Thyroid gland (tissue), 4 donors: ENCODE measurements around the gene PPP1R3A. TPM values are rescaled to one million over a fixed set of nuclear protein-coding genes. Genes with fewer than 3 reads are reported as not detected.

Source experiments
- DNase-seq, 2 donors: peaks; one replicate each; pipeline ENCODE4 v3.0.0-alpha.2; 2019
- H3K27ac ChIP-seq, 3 donors: fragments of 200-600 bp; sonication (generic); 1 replicate in 2 of 3; 2 replicates in 1 of 3; pipeline ENCODE4 v1.5.1; 2016 to 2019; ENCODE audit warnings: mild to moderate bottlenecking in 1 of 3, moderate library complexity in 1 of 3
- H3K27me3 ChIP-seq: fragments of 200-600 bp; sonication (generic); one replicate; pipeline ENCODE4 v1.5.1; 2019
- H3K36me3 ChIP-seq, 2 donors: fragments of 200-600 bp; sonication (generic); one replicate each; pipeline ENCODE4 v1.5.1; 2016 to 2019
- H3K4me1 ChIP-seq, 2 donors: fragments of 200-600 bp; sonication (generic); one replicate each; pipeline ENCODE4 v1.5.1; 2017 to 2019
- H3K4me3 ChIP-seq, 3 donors: fragments of 200-600 bp; sonication (generic); replicated peaks in 1 of 3; 1 replicate in 2 of 3; 2 replicates in 1 of 3; pipeline ENCODE4 v1.5.1; 2016; ENCODE audit warnings: mild to moderate bottlenecking in 1 of 3
- H3K9me3 ChIP-seq: fragments of 200-600 bp; sonication (generic); one replicate; pipeline ENCODE4 v1.5.1; 2017
- CTCF ChIP-seq, 6 experiments: fragments of 200-600 bp in 3 of 6; fragments of 450-650 bp in 3 of 6; sonication (generic) in 3 of 6; IDR thresholded peaks; one replicate each; pipeline ENCODE4 v1.5.1; 2016 to 2019; ENCODE audit warnings: antibody characterized with exemption in 6 of 6, mild to moderate bottlenecking in 2 of 6, inconsistent platforms in 1 of 6, moderate library complexity in 1 of 6
- POLR2A ChIP-seq, 2 donors: fragments of 450-650 bp; IDR thresholded peaks; one replicate each; pipeline ENCODE4 v1.6.1; 2017; ENCODE audit warnings: antibody characterized with exemption in 2 of 2, mild to moderate bottlenecking in 2 of 2, moderate library complexity in 1 of 2
- WGBS, 2 donors: methylation state at CpG; one replicate each; pipeline ENCODE4 v1.1.5; 2017; 5-methylcytosine and 5-hydroxymethylcytosine counted together
- intact Hi-C: fragments of 100-400 bp; cut with DNase I; formaldehyde crosslinking; loops from one replicate; pipeline ENCODE4 v1.15.1; 2023
- total RNA-seq, 4 donors: library from RNA; depleted of rRNA; stranded (reverse); fragments of >200 nt; gene quantifications; one replicate each; pipeline ENCODE4 v1.2.3, GENCODE V29; 2016

The PPP1R3A gene
- total RNA-seq, 4 donors from 2014 or later, result not detected

GRCh38 chr7:113922049-113922448 is 3.2 kb upstream of the PPP1R3A start:
- Histone ChIP-seq H3K27me3 (no peaks in the 10 kb centered on the region), H3K4me1 (no peaks in the 10 kb centered on the region), H3K9me3 (no peaks in the 10 kb centered on the region), H3K4me3 (no peak overlapping the region), H3K27ac (no peak overlapping the region), H3K36me3 (no peaks in the 10 kb centered on the region)
- TF ChIP-seq POLR2A (IDR thresholded peaks at IDR 0.05) (no peak), CTCF (IDR thresholded peaks at IDR 0.05) (no peak)
- intact Hi-C loops, result no loop called here
- WGBS, 2 donors, result 86 to 90% methylated on average over 4 of the region's 4 CpGs
- DNase-seq, result no peak

GRCh38 chr7:113921363-113921762 is 2.6 kb upstream of the PPP1R3A start:
- Histone ChIP-seq H3K4me1 (no peaks in the 10 kb centered on the region), H3K27ac (no peak overlapping the region), H3K36me3 (no peaks in the 10 kb centered on the region), H3K4me3 (no peak overlapping the region), H3K27me3 (no peaks in the 10 kb centered on the region), H3K9me3 (no peaks in the 10 kb centered on the region)
- TF ChIP-seq CTCF (IDR thresholded peaks at IDR 0.05), result no peak
- no peak for TF ChIP-seq POLR2A (IDR thresholded peaks at IDR 0.05)
- DNase-seq, result no peak
- intact Hi-C loops, result no loop called here

GRCh38 chr7:113917840-113918239 is 969 bp downstream of the PPP1R3A start:
- 34 to 54% methylated on average over 1 of the region's 1 CpG for WGBS, 2 donors
- intact Hi-C loops, result no loop called here
- H3K36me3 ChIP-seq, result no peaks in the 10 kb centered on the region
- H3K9me3 ChIP-seq, result no peaks in the 10 kb centered on the region
- no peaks in the 10 kb centered on the region for H3K27me3 ChIP-seq
- no peak overlapping the region for H3K27ac ChIP-seq
- no peaks in the 10 kb centered on the region for H3K4me1 ChIP-seq
- no peak for DNase-seq
- no peak overlapping the region for H3K4me3 ChIP-seq
- TF ChIP-seq CTCF (IDR thresholded peaks at IDR 0.05) (no peak), POLR2A (IDR thresholded peaks at IDR 0.05) (no peak)

GRCh38 chr7:113915956-113916355 is 2.9 kb downstream of the PPP1R3A start:
- no peak for DNase-seq
- H3K4me1 ChIP-seq, result no peaks in the 10 kb centered on the region
- TF ChIP-seq POLR2A (IDR thresholded peaks at IDR 0.05) (no peak), CTCF (IDR thresholded peaks at IDR 0.05) (no peak)
- H3K36me3 ChIP-seq, result no peaks in the 10 kb centered on the region
- intact Hi-C loops, result no loop called here
- no peak overlapping the region for H3K27ac ChIP-seq
- no peak overlapping the region for H3K4me3 ChIP-seq
- WGBS, 2 donors, result 80 to 82% methylated on average over 2 of the region's 2 CpGs
- H3K9me3 ChIP-seq, result no peaks in the 10 kb centered on the region
- no peaks in the 10 kb centered on the region for H3K27me3 ChIP-seq

GRCh38 chr7:113912876-113913275 is 5.9 kb downstream of the PPP1R3A start:
- Histone ChIP-seq H3K9me3 (no peaks in the 10 kb centered on the region), H3K4me3 (no peak overlapping the region), H3K4me1 (no peaks in the 10 kb centered on the region), H3K36me3 (no peaks in the 10 kb centered on the region), H3K27ac (no peak overlapping the region), H3K27me3 (no peaks in the 10 kb centered on the region)
- intact Hi-C loops, result no loop called here
- no peak for DNase-seq
- 74 to 79% methylated on average over 6 of the region's 6 CpGs for WGBS, 2 donors
- TF ChIP-seq CTCF (IDR thresholded peaks at IDR 0.05), result no peak
